ENCODE data around the gene CHAT. TPM values are rescaled to one million over a fixed set of nuclear protein-coding genes. Genes with fewer than 3 reads are reported as not detected.

CHAT gene
- total RNA-seq, 2 donors from 2014 or later = 0.40 TPM; not detected in 1

- H3K4me1 ChIP-seq (replicated peaks) = no peaks in the 10 kb centered on the region
- DNase-seq (ENCODE audit: low spot score) = no peak
- no peak overlapping the region for H3K4me3 ChIP-seq
- no peaks in the 10 kb centered on the region for H3K36me3 ChIP-seq
- TF ChIP-seq CTCF (IDR thresholded peaks at IDR 0.05) = no peak
- TF ChIP-seq POLR2A (IDR thresholded peaks at IDR 0.05) = no peak
- TF ChIP-seq POLR2AphosphoS5 (IDR thresholded peaks at IDR 0.05) = no peak
- H3K9me3 ChIP-seq = no peaks in the 10 kb centered on the region
- no peak overlapping the region for H3K27ac ChIP-seq
- no peaks in the 10 kb centered on the region for H3K27me3 ChIP-seq (replicated peaks; ENCODE audit: insufficient read depth)
- 13% methylated on average over 2 of the region's 2 CpGs for WGBS
- intact Hi-C loops (cut with DNase I) = no loop called here
Measured at GRCh38 chr10:49571388-49571787, 42.4 kb upstream of the CHAT start.

- TF ChIP-seq POLR2A (IDR thresholded peaks at IDR 0.05) (no peak), POLR2AphosphoS5 (IDR thresholded peaks at IDR 0.05) (no peak), CTCF (IDR thresholded peaks at IDR 0.05) (no peak)
- intact Hi-C loops (cut with DNase I) = no loop called here
- 69% methylated on average over 9 of the region's 9 CpGs for WGBS
- no peak overlapping the region for H3K4me3 ChIP-seq
- no peak for DNase-seq (ENCODE audit: low spot score)
- H3K9me3 ChIP-seq = no peaks in the 10 kb centered on the region
- no peaks in the 10 kb centered on the region for H3K36me3 ChIP-seq
- H3K4me1 ChIP-seq (replicated peaks) = no peaks in the 10 kb centered on the region
- H3K27me3 ChIP-seq (replicated peaks; ENCODE audit: insufficient read depth) = no peaks in the 10 kb centered on the region
- no peak overlapping the region for H3K27ac ChIP-seq
Measured at GRCh38 chr10:49572594-49573114, 41.2 kb upstream of the CHAT start.

DNA sequence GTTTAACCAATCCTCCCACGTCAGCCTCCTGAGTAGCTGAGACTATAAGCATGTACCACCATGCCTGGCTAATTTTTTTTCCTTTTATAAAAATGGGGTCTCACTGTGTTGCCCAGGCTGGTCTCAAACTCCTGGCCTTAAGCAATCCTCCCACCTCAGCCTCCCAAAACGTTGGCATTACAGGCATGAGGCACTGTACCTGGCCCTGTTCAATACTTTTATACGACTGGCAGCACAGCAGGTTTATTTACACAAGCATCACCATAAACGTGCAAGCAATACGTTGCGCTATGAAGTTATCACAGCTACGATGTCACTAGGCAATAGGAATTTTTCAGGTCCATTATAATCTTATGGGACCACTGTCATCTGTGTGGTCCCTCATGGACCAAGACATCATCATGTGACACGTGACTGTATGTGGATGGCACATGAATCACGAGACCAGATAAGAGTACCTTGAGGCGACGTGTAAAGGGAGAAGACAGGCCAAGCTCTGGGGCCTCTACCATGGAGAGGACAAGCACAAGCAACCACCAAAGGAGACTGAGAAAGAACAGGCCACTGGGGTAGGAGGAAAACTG is 38.3 kb upstream of the CHAT start:
- H3K4me1 ChIP-seq (replicated peaks) = no peaks in the 10 kb centered on the region
- H3K9me3 ChIP-seq = no peaks in the 10 kb centered on the region
- no peaks in the 10 kb centered on the region for H3K27me3 ChIP-seq (replicated peaks; ENCODE audit: insufficient read depth)
- no peaks in the 10 kb centered on the region for H3K36me3 ChIP-seq
- 73% methylated on average over 11 of the region's 11 CpGs for WGBS
- H3K4me3 ChIP-seq = no peak overlapping the region
- no peak for TF ChIP-seq CTCF (IDR thresholded peaks at IDR 0.05)
- TF ChIP-seq POLR2A (IDR thresholded peaks at IDR 0.05) = no peak
- no peak for TF ChIP-seq POLR2AphosphoS5 (IDR thresholded peaks at IDR 0.05)
- no peak for DNase-seq (ENCODE audit: low spot score)
- intact Hi-C loops (cut with DNase I) = no loop called here
- no peak overlapping the region for H3K27ac ChIP-seq

- Histone ChIP-seq H3K27ac (no peak overlapping the region), H3K4me1 (replicated peaks) (no peaks in the 10 kb centered on the region), H3K4me3 (no peak overlapping the region), H3K27me3 (replicated peaks; ENCODE audit: insufficient read depth) (no peaks in the 10 kb centered on the region), H3K36me3 (no peaks in the 10 kb centered on the region), H3K9me3 (no peaks in the 10 kb centered on the region)
- no peak for DNase-seq (ENCODE audit: low spot score)
- TF ChIP-seq CTCF (IDR thresholded peaks at IDR 0.05) (no peak), POLR2A (IDR thresholded peaks at IDR 0.05) (no peak), POLR2AphosphoS5 (IDR thresholded peaks at IDR 0.05) (no peak)
- intact Hi-C loops (cut with DNase I) = no loop called here
- 86% methylated on average over 2 of the region's 2 CpGs for WGBS
Measured at GRCh38 chr10:49577182-49577925, 36.5 kb upstream of the CHAT start.

- Histone ChIP-seq H3K27me3 (replicated peaks; ENCODE audit: insufficient read depth) (no peaks in the 10 kb centered on the region), H3K4me3 (no peak overlapping the region), H3K36me3 (no peaks in the 10 kb centered on the region), H3K9me3 (no peaks in the 10 kb centered on the region), H3K4me1 (replicated peaks) (no peaks in the 10 kb centered on the region), H3K27ac (no peak overlapping the region)
- TF ChIP-seq CTCF (IDR thresholded peaks at IDR 0.05) = no peak
- no peak for TF ChIP-seq POLR2AphosphoS5 (IDR thresholded peaks at IDR 0.05)
- no peak for TF ChIP-seq POLR2A (IDR thresholded peaks at IDR 0.05)
- 94% methylated on average over 3 of the region's 3 CpGs for WGBS
- no peak for DNase-seq (ENCODE audit: low spot score)
- intact Hi-C loops (cut with DNase I) = no loop called here
Measured at GRCh38 chr10:49578392-49578791, 35.4 kb upstream of the CHAT start.
